PC-3 (cell line): Measurements from ENCODE around the gene CAPN3. TPM values are rescaled to one million over a fixed set of nuclear protein-coding genes. Genes with fewer than 3 reads are reported as not detected.
A peak's percentile ranks its signal among the peaks of the same experiment; 100 is the strongest.

Experiments
- ATAC-seq: fragments of 200-7000 bp; cut with Tn5 transposase; 2 replicates; pipeline ENCODE4 v1.9.1; 2020; ENCODE audit warnings: mild to moderate bottlenecking, moderate library complexity
- BruUV-seq: library from RNA; stranded (reverse); fragments of 400-500 nt; replicated peaks from 2 replicates; lab custom pipeline; 2021; lab: Mats Ljungman, UMichigan
- CTCF ChIA-PET: fragments of 300-600 bp; sonication (Branson Sonifier 250); formaldehyde crosslinking; loops from one replicate; lab custom pipeline; 2022; ENCODE audit warnings: antibody characterized with exemption; lab: Charles Lee
- POLR2A ChIA-PET: fragments of 300-600 bp; sonication (Branson Sonifier 250); formaldehyde crosslinking; loops from one replicate; lab custom pipeline; 2022; ENCODE audit warnings: antibody characterized with exemption; ENCODE audit not compliant: unreplicated experiment; lab: Charles Lee
- DNase-seq: peaks from one replicate; pipeline ENCODE4 v3.0.0-alpha.2; 2015
- H2AFZ ChIP-seq: fragments of 300-600 bp; sonication (generic); 2 replicates; pipeline ENCODE4 v1.6.0; 2016; ENCODE audit warnings: antibody characterized with exemption, low read length
- H3F3A ChIP-seq: fragments of 300-600 bp; sonication (generic); one replicate; pipeline ENCODE4 v1.6.0; 2017; ENCODE audit warnings: antibody characterized with exemption, low read length, control low read depth, mild to moderate bottlenecking; ENCODE audit not compliant: unreplicated experiment
- H3K27ac ChIP-seq: fragments of 300-600 bp; sonication (generic); 2 replicates; pipeline ENCODE4 v1.5.1; 2016; ENCODE audit warnings: mild to moderate bottlenecking, low read length
- H3K27me3 ChIP-seq: fragments of 300-600 bp; sonication (generic); 2 replicates; pipeline ENCODE4 v1.6.1; 2016; ENCODE audit warnings: low read length, mixed read lengths
- H3K36me3 ChIP-seq: fragments of 300-600 bp; sonication (generic); 2 replicates; pipeline ENCODE4 v1.6.1; 2016; ENCODE audit warnings: low read depth, mixed run types, low read length, mixed read lengths
- H3K4me1 ChIP-seq: fragments of 300-600 bp; sonication (generic); 2 replicates; pipeline ENCODE4 v1.5.1; 2016; ENCODE audit warnings: low read length; ENCODE audit not compliant: insufficient read depth
- H3K4me2 ChIP-seq: fragments of 300-600 bp; sonication (generic); 2 replicates; pipeline ENCODE4 v1.6.0; 2016; ENCODE audit warnings: low read length
- H3K4me3 ChIP-seq: fragments of 300-600 bp; sonication (generic); 2 replicates; pipeline ENCODE4 v1.5.1; 2016; ENCODE audit warnings: mild to moderate bottlenecking, low read length, mixed read lengths
- H3K79me2 ChIP-seq: fragments of 300-600 bp; sonication (generic); 2 replicates; pipeline ENCODE4 v1.6.1; 2017; ENCODE audit warnings: low read length, mixed read lengths
- H3K9ac ChIP-seq: fragments of 300-600 bp; sonication (generic); 2 replicates; pipeline ENCODE4 v1.6.0; 2016; ENCODE audit warnings: mild to moderate bottlenecking, low read length
- H3K9me2 ChIP-seq: fragments of 300-600 bp; sonication (generic); replicated peaks from 2 replicates; pipeline ENCODE4 v1.6.1; 2016; ENCODE audit warnings: mixed run types, low read length, mixed read lengths
- H3K9me3 ChIP-seq: fragments of 300-600 bp; sonication (generic); 2 replicates; pipeline ENCODE4 v1.6.1; 2016; ENCODE audit warnings: low read length, mixed read lengths
- H4K20me1 ChIP-seq: fragments of 300-600 bp; sonication (generic); 2 replicates; pipeline ENCODE4 v1.6.1; 2016; ENCODE audit warnings: low read length, mixed read lengths
- CTCF ChIP-seq: fragments of 300-600 bp; sonication (generic); conservative IDR thresholded peaks from 2 replicates; pipeline ENCODE4 v1.5.1; 2017; ENCODE audit warnings: antibody characterized with exemption, low read depth, mild to moderate bottlenecking, low read length
- EZH2 ChIP-seq: fragments of 300-600 bp; sonication (generic); IDR thresholded peaks from one replicate; pipeline ENCODE4 v1.6.1; 2017; ENCODE audit warnings: antibody characterized with exemption, mild to moderate bottlenecking, low read length; ENCODE audit not compliant: unreplicated experiment
- EZH2phosphoT487 ChIP-seq: fragments of 300-600 bp; sonication (generic); IDR thresholded peaks from 2 replicates; pipeline ENCODE4 v1.6.1; 2018; ENCODE audit warnings: mild to moderate bottlenecking, antibody characterized with exemption, low read length, borderline replicate concordance
- intact Hi-C: fragments of 100-400 bp; cut with micrococcal nuclease; formaldehyde crosslinking; loops from 2 replicates; pipeline ENCODE4 v1.9.0; 2023
- total RNA-seq: library from RNA; depleted of rRNA; stranded (reverse); fragments of >200 nt; gene quantifications from 2 replicates; pipeline ENCODE4 v1.2.3, GENCODE V29; 2014

CAPN3 gene
- total RNA-seq, 1 experiment from 2014 or later: 0.40 TPM

GRCh38 chr15:42348083-42348482, 11.2 kb upstream of the CAPN3 start:
- Histone ChIP-seq H3F3A (peaks cover 3% of the 10 kb centered on the region), H3K4me2 (no peak overlapping the region), H3K9ac (no peak overlapping the region), H2AFZ (0 out of 2 replicates have a peak overlapping the region, but pooled peaks have one; percentile 7), H4K20me1 (no peaks in the 10 kb centered on the region), H3K36me3 (no peaks in the 10 kb centered on the region), H3K79me2 (no peaks in the 10 kb centered on the region), H3K4me1 (peaks cover 24% of the 10 kb centered on the region), H3K4me3 (no peak overlapping the region), H3K27me3 (no peaks in the 10 kb centered on the region), H3K9me3 (no peaks in the 10 kb centered on the region), H3K9me2 (no peaks in the 10 kb centered on the region), H3K27ac (peak overlapping the region; percentile 36)
- DNase-seq: peak; percentile 62
- TF ChIP-seq EZH2: no peak
- TF ChIP-seq EZH2phosphoT487: no peak
- TF ChIP-seq CTCF: no peak
- POLR2A ChIA-PET: interaction anchor here (0.6 kb wide), 1 partner anchor 29 kb away, joined by 8 read pairs; no protein-coding TSS in a partner anchor
- peak; percentile 49 for ATAC-seq
- CTCF ChIA-PET: no interaction called here
- no TSS peak for BruUV-seq
- intact Hi-C loops: no loop called here

GRCh38 chr15:42349186-42349585, 10.1 kb upstream of the CAPN3 start:
- H2AFZ ChIP-seq: no peak overlapping the region
- BruUV-seq: no TSS peak
- ATAC-seq: no peak
- H3K9ac ChIP-seq: no peak overlapping the region
- DNase-seq: no peak
- intact Hi-C loops: no loop called here
- ChIA-PET POLR2A (no interaction called here), CTCF (no interaction called here)
- no peaks in the 10 kb centered on the region for H3K27me3 ChIP-seq
- H3K79me2 ChIP-seq: no peaks in the 10 kb centered on the region
- no peak for TF ChIP-seq EZH2
- TF ChIP-seq EZH2phosphoT487: no peak
- TF ChIP-seq CTCF: no peak
- no peaks in the 10 kb centered on the region for H4K20me1 ChIP-seq
- no peak overlapping the region for H3K4me2 ChIP-seq
- H3F3A ChIP-seq: peaks cover 3% of the 10 kb centered on the region
- no peak overlapping the region for H3K4me3 ChIP-seq
- no peaks in the 10 kb centered on the region for H3K36me3 ChIP-seq
- peaks cover 23% of the 10 kb centered on the region for H3K4me1 ChIP-seq
- no peaks in the 10 kb centered on the region for H3K9me2 ChIP-seq
- H3K27ac ChIP-seq: no peak overlapping the region
- H3K9me3 ChIP-seq: no peaks in the 10 kb centered on the region

- BruUV-seq: no TSS peak
- no peak overlapping the region for H3K9ac ChIP-seq
- no peak for DNase-seq
- no peak overlapping the region for H2AFZ ChIP-seq
- ATAC-seq: no peak
- no peaks in the 10 kb centered on the region for H3K27me3 ChIP-seq
- POLR2A ChIA-PET: no interaction called here
- no peaks in the 10 kb centered on the region for H3K36me3 ChIP-seq
- CTCF ChIA-PET: no interaction called here
- peaks cover 12% of the 10 kb centered on the region for H3K4me1 ChIP-seq
- no peaks in the 10 kb centered on the region for H4K20me1 ChIP-seq
- no peak for TF ChIP-seq CTCF
- no peak for TF ChIP-seq EZH2
- no peak for TF ChIP-seq EZH2phosphoT487
- H3F3A ChIP-seq: peaks cover 3% of the 10 kb centered on the region
- no peaks in the 10 kb centered on the region for H3K79me2 ChIP-seq
- H3K4me2 ChIP-seq: no peak overlapping the region
- no peak overlapping the region for H3K27ac ChIP-seq
- intact Hi-C loops: no loop called here
- H3K4me3 ChIP-seq: no peak overlapping the region
- no peaks in the 10 kb centered on the region for H3K9me3 ChIP-seq
- no peaks in the 10 kb centered on the region for H3K9me2 ChIP-seq
Observed at GRCh38 chr15:42352401-42352800, 6.9 kb upstream of the CAPN3 start.
